Immature natural killer cell (primary cell): ENCODE data around the gene SGPP2. TPM values are rescaled to one million over a fixed set of nuclear protein-coding genes. Genes with fewer than 3 reads are reported as not detected.
"Not testable (repeated sequence)": the region's sequence is repeated elsewhere in the genome, so short reads cannot be mapped to it uniquely, and the experiment has no call there.

Experiments used
- DNase-seq, 3 donors: peaks; one replicate each; pipeline ENCODE4 v3.0.0; 2022; ENCODE audit warnings: mixed read lengths in 1 of 3
- H3K27ac Mint-ChIP-seq, 6 donors: one replicate each; pipeline ENCODE4 v1.8.0; 2020; ENCODE audit warnings: mixed read lengths in 6 of 6, mild to moderate bottlenecking in 5 of 6, inconsistent platforms in 4 of 6, moderate library complexity in 3 of 6
- H3K27me3 Mint-ChIP-seq, 3 donors: one replicate each; pipeline ENCODE4 v1.8.0; 2020 to 2021; ENCODE audit warnings: low read depth in 3 of 3, mild to moderate bottlenecking in 3 of 3, mixed read lengths in 3 of 3, moderate library complexity in 3 of 3, inconsistent platforms in 1 of 3
- H3K36me3 Mint-ChIP-seq, 3 donors: one replicate each; pipeline ENCODE4 v1.8.0; 2020; ENCODE audit warnings: mixed read lengths in 3 of 3, inconsistent platforms in 2 of 3, mild to moderate bottlenecking in 2 of 3
- H3K4me1 Mint-ChIP-seq, 2 donors: one replicate each; pipeline ENCODE4 v1.8.0; 2020; ENCODE audit warnings: inconsistent platforms in 2 of 2, mild to moderate bottlenecking in 2 of 2, mixed read lengths in 2 of 2, moderate library complexity in 1 of 2
- H3K4me3 Mint-ChIP-seq, 5 donors: one replicate each; pipeline ENCODE4 v1.8.0; 2020; ENCODE audit warnings: mild to moderate bottlenecking in 5 of 5, mixed read lengths in 5 of 5, inconsistent platforms in 3 of 5, moderate library complexity in 3 of 5
- H3K9me3 Mint-ChIP-seq, 6 donors: one replicate each; pipeline ENCODE4 v1.8.0; 2020; ENCODE audit warnings: mild to moderate bottlenecking in 6 of 6, mixed read lengths in 6 of 6, inconsistent platforms in 4 of 6, moderate library complexity in 3 of 6
- polyA plus RNA-seq, 3 donors: library from polyadenylated mRNA; unstranded; fragments of 300-500 nt; fragmentation: Illumina TruSeq; gene quantifications; one replicate each; pipeline ENCODE4 v1.2.3, GENCODE V29; 2021

The SGPP2 gene
- polyA plus RNA-seq, 3 donors from 2014 or later, result not detected

DNA sequence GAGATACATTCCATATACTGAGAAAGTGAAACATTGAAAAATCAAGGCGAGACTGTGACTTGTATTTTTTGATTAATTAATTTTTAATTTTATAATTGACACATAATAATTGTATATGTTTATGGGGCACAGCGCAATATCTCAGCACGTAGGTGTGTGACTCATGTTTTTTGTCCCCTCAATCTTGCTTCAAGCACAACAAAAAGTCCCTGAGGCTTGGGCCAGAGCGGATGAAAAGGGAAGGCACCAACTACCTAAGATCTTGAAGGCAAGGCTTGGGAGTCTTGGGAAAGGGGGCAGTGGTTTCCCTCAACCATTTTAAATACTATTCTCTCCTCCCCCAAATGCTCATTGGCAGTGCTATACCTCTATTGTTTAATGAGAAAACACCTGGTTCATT, 9.9 kb downstream of the SGPP2 start:
- DNase-seq, result no peak
- Mint-ChIP-seq H3K4me3 (no peak overlapping the region), H3K9me3 (peaks cover 0 to 4% (median 0%) of the 10 kb centered on the region in 6 donors), H3K4me1 (no peaks in the 10 kb centered on the region), H3K27me3 (peaks cover 0 to 5% (median 0%) of the 10 kb centered on the region in 3 donors), H3K27ac (no peak overlapping the region), H3K36me3 (no peaks in the 10 kb centered on the region)

DNA sequence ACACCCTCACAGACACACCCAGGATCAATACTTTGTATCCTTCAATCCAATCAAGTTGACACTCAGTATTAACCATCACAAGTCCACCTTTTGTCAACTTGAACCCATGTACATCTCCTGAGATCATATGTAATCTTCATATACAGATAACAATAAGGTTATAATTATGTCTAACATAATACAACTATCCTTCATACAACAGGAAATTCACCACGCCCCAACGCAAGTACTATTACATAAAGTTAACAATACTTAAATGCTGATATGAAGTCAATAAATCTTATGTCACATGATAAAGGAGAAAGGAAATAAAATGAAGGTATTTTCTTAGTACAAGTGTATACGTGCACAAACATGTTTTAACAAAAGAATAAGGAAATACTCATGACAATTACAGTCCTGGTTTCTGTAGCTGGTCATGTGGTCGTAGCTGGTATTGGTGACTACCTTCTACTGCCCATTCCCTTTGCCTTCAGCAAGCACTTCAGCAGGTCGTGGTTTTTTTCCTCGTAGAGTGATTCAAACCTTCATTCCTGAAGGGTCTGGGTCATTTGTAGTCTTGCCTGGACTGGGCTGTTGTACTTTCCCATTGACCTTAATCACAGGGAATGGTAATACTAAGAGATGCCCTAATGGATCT, 11.2 kb downstream of the SGPP2 start:
- DNase-seq, H3K36me3 Mint-ChIP-seq, H3K4me1 Mint-ChIP-seq, H3K4me3 Mint-ChIP-seq, H3K27me3 Mint-ChIP-seq, H3K27ac Mint-ChIP-seq, H3K9me3 Mint-ChIP-seq: not testable (repeated sequence)

DNA sequence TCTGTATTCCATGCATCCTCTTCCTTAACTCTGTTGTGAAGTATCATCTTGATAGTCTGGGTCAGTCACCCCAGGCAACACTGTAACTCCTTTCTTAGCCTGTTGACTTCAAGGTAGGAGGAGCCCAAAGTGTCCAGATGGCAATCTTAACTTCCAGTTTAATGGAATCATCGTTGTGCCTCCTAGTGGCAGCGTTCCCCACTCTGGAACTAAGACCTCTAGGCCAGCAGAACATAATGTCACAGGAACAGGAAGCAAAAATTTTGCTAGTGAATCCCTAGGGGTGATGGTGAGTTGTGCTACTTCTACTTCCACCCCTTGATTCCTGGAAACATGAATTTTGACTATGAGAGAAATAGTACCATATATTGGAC, 11.7 kb downstream of the SGPP2 start:
- H3K27me3 Mint-ChIP-seq, result peaks cover 0 to 3% (median 0%) of the 10 kb centered on the region in 3 donors

DNA sequence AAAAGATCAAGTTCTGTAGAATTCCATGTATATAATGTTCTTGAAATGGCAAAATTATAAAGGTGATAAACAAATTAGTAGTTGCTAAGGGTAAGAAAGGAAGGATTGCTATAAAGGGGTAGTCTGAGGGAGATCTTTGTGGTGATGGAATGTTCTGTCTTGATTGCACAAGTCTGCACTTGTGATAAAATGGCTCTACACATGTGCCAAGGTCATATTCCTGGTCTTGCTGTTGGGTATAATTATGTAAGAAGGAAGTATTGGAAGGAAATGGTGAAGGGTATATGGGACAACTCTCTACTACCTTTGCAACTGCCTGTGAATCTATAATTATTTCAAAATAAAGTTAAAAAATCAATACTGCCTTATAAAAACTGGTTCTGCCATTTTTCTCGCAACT, 15.3 kb downstream of the SGPP2 start:
- no peaks in the 10 kb centered on the region for H3K4me1 Mint-ChIP-seq
- no peak overlapping the region for H3K27ac Mint-ChIP-seq
- DNase-seq, result no peak
- H3K27me3 Mint-ChIP-seq, result peaks cover 0 to 3% (median 0%) of the 10 kb centered on the region in 3 donors
- peaks cover 0 to 3% (median 0%) of the 10 kb centered on the region in 6 donors for H3K9me3 Mint-ChIP-seq
- no peaks in the 10 kb centered on the region for H3K36me3 Mint-ChIP-seq
- no peak overlapping the region for H3K4me3 Mint-ChIP-seq

More for the DNA sequence above, 11.7 kb downstream of the SGPP2 start:
- Mint-ChIP-seq H3K36me3 (no peaks in the 10 kb centered on the region), H3K27ac (no peak overlapping the region), H3K4me1 (no peaks in the 10 kb centered on the region), H3K9me3 (peaks cover 0 to 2% (median 0%) of the 10 kb centered on the region in 6 donors), H3K4me3 (no peak overlapping the region)
- DNase-seq, result no peak

DNA sequence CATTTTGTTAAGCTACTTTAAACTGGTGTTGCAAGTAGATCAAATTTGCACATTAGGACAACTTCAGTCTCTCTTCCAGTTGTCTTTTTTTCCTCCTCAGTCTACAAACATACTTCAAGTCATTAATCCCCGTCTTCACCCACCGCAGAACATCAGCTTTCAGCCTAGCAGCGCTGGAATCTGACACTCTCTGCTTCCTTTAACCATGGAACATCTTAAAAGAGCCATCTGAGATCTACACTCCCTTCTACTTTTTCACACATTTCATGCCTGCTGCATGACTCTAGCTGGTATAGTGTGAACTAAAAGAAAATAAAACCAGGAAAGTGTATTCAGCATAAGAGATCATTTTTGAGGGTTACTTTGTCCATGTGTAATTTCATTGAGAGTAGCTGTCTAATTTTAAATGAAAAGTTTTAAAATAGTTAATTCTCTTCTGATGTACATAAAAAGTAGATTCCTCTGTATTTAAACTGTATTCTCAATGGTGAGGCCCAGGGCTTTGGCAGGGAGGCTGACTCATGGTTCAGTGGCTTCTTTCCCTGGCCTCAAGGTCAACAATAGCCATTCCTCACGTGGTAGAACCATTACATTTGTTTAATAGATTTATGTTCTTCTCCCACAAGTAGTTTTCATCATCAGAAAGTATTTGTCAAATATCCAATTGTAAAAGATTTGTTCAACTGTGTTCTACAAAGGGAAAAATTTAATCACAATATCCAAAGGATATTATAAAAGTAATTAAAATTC, 16.5 kb downstream of the SGPP2 start:
- Mint-ChIP-seq H3K27ac (no peak overlapping the region), H3K36me3 (no peaks in the 10 kb centered on the region), H3K4me3 (no peak overlapping the region), H3K27me3 (peaks cover 0 to 3% (median 0%) of the 10 kb centered on the region in 3 donors), H3K4me1 (no peaks in the 10 kb centered on the region), H3K9me3 (peaks cover 0 to 3% (median 0%) of the 10 kb centered on the region in 6 donors)
- DNase-seq, result no peak

DNA sequence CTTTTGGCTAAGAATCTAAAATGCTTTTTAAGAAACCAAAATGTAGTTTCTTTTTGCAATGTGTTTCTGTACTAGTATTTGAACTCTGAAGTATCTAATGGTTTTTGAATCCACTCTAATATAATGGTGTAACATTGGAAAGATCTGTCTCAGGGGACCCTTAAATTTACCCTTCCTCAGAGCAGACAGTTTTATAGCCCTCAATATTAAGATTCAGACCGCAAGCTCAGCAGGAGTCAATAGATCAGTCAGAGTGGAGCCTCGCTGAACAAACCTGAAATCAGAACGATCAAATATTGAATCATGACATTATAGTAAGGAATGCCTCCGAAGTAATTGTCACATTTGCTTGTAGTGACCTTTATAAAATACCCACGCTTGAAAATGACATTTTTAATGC, 18.3 kb downstream of the SGPP2 start:
- H3K4me3 Mint-ChIP-seq, result no peak overlapping the region
- H3K27ac Mint-ChIP-seq, result no peak overlapping the region
- H3K27me3 Mint-ChIP-seq, result peaks cover 0 to 2% (median 0%) of the 10 kb centered on the region in 3 donors
- DNase-seq, result no peak
- H3K36me3 Mint-ChIP-seq, result no peaks in the 10 kb centered on the region
- H3K4me1 Mint-ChIP-seq, result no peaks in the 10 kb centered on the region
- peaks cover 0 to 5% (median 1%) of the 10 kb centered on the region in 6 donors for H3K9me3 Mint-ChIP-seq

DNA sequence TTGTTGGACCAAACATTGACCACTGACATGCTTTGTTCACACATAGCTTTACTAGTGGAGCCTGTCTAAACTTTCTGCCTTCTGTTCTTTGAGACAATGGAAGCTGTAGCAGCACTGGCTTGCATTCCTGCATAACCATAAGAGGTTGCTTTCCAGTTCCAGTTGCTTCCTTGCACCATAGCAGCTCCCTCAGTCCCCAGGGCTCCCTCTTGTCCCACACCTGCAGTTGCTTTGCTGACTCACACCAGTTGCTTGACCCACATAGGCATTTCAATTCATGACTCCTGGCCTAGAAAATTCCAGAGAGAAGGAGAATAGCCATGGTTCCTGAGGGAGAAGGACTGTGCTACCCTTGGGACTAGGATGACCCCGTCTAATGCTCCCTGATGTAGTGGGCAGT, 20.9 kb downstream of the SGPP2 start:
- H3K4me3 Mint-ChIP-seq, result no peak overlapping the region

DNA sequence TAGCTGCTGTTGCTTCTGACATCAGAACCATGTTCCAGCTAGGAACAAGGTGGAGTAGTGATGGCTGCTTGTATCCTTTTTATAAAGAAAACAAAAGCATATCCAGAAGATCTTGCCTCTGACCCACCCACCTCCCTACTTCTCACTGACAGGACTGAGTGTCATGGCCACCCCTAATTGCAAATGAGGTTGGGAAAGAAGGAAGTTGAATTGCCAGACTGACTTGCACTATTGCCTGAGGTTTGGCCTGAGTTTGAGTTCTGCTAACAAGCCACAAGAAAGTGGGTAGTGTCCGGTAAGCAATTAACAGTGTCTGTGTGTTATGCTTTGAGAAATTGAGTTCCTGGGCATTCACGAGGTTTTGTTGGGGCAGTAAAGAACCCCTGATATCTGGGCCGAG, 22.8 kb downstream of the SGPP2 start:
- Mint-ChIP-seq H3K4me1 (no peaks in the 10 kb centered on the region), H3K36me3 (no peaks in the 10 kb centered on the region), H3K9me3 (peaks cover 0 to 6% (median 1%) of the 10 kb centered on the region in 6 donors), H3K4me3 (no peak overlapping the region), H3K27me3 (peaks cover 0 to 3% (median 2%) of the 10 kb centered on the region in 3 donors), H3K27ac (no peak overlapping the region)
- no peak for DNase-seq

More for the DNA sequence above, 20.9 kb downstream of the SGPP2 start:
- H3K9me3 Mint-ChIP-seq, result peaks cover 0 to 6% (median 1%) of the 10 kb centered on the region in 6 donors
- no peak for DNase-seq
- peaks cover 0 to 2% (median 0%) of the 10 kb centered on the region in 3 donors for H3K27me3 Mint-ChIP-seq
- H3K4me1 Mint-ChIP-seq, result no peaks in the 10 kb centered on the region
- no peaks in the 10 kb centered on the region for H3K36me3 Mint-ChIP-seq
- no peak overlapping the region for H3K27ac Mint-ChIP-seq

DNA sequence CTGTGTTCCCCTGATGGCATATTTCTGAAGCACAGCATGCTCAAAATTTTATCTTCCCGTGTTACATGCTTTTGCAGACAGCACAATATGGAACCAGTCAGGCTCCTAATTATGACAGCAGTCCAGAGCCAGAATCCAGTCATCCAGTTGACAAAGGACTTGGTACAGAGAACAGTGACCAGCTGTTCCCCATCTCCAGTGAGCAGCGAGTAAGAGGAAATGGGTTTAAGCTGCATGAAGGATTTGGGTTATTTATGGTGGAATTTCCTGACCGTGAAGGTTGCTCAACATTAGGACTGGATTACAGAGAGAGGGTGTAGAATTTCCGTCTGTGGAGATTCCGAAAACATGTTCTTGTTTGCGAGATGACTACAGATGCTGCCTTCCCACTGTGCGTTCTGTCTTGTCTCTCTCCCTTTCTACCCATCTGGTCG, 24.4 kb downstream of the SGPP2 start:
- Mint-ChIP-seq H3K27ac (no peak overlapping the region), H3K27me3 (peaks cover 2 to 3% (median 2%) of the 10 kb centered on the region in 3 donors), H3K4me3 (no peak overlapping the region), H3K9me3 (peaks cover 0 to 6% (median under 1%) of the 10 kb centered on the region in 6 donors), H3K36me3 (no peaks in the 10 kb centered on the region), H3K4me1 (no peaks in the 10 kb centered on the region)
- DNase-seq, result no peak

DNA sequence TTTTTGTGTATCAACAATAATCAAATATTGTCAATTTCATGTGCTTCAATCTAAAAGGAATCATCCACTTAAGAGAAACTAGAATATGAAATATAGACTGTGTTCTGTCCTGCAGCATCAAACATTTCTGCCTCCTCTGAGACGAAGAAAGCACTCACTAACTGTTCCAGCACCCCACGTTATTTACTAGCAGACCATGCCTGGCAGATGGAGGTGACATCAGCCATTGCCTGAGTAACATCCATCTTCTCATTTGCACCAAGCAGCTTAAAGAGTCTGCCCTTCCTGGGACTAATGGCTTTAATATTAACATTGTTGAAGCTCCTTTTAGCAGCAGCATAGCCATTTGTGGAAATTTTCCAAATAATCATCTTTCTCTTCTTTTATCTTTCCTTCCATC, 25.7 kb downstream of the SGPP2 start:
- Mint-ChIP-seq H3K4me1 (no peaks in the 10 kb centered on the region), H3K36me3 (no peaks in the 10 kb centered on the region), H3K9me3 (peaks cover 0 to 6% (median 0%) of the 10 kb centered on the region in 6 donors), H3K27me3 (peaks cover 2 to 6% (median 5%) of the 10 kb centered on the region in 3 donors), H3K4me3 (no peak overlapping the region), H3K27ac (no peak overlapping the region)
- DNase-seq, result no peak

DNA sequence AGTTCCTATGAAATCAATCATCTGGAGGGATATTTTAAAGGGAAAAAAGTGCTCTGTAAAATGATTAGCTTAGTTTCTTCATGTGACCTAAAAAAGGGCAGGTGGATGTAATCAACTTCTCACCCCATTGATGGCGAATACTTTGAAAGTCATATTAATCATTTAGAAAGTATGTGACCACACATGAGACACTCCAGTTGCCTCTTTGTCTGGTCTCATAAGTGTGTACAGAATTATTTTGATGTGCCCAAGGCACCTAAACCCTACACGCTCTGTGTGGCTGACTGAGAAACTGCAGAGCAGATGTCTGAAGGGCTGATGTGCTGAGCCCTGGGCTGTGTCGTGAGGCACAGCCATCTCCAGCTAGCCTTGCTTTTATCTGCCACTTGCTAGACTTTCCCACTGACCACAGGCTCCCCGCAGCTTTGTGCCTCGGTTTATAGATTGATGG, 26.9 kb downstream of the SGPP2 start:
- H3K9me3 Mint-ChIP-seq, result peaks cover 0 to 6% (median 0%) of the 10 kb centered on the region in 6 donors
- H3K27me3 Mint-ChIP-seq, result peaks cover 2 to 9% (median 5%) of the 10 kb centered on the region in 3 donors
- H3K4me1 Mint-ChIP-seq, result no peaks in the 10 kb centered on the region
- no peak overlapping the region for H3K4me3 Mint-ChIP-seq
- H3K27ac Mint-ChIP-seq, result no peak overlapping the region
- no peak for DNase-seq
- H3K36me3 Mint-ChIP-seq, result no peaks in the 10 kb centered on the region

DNA sequence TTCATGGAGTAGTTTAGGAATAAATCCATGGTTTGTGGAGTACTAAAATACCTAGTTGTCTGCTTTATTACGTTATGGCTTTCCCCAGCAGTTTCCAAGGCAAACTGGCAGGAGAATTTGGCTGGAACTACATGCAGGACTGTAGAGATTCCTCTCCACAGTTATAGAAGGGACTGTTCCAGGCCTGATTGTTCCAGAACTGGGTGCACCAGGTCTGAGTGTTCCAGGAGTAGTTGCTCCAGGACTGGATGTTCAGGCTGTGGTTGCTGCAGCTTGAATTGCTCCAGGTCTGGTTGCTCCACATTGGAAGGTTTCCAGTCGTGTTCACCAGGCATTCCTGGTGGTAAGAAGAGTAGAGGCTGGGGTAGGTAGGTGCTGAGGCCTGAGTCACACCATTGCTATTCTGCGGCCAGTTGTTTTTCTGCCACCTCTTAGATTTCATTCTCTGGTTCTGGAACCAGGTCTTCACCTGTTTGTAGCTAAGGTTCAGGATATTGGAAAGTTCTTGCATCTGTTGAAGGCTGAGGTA, 28.1 kb downstream of the SGPP2 start:
- Mint-ChIP-seq H3K27me3 (peaks cover 2 to 9% (median 5%) of the 10 kb centered on the region in 3 donors), H3K36me3 (no peaks in the 10 kb centered on the region), H3K4me3 (no peak overlapping the region), H3K27ac (no peak overlapping the region), H3K4me1 (no peaks in the 10 kb centered on the region), H3K9me3 (peaks cover 0 to 2% (median 0%) of the 10 kb centered on the region in 6 donors)
- DNase-seq, result no peak

DNA sequence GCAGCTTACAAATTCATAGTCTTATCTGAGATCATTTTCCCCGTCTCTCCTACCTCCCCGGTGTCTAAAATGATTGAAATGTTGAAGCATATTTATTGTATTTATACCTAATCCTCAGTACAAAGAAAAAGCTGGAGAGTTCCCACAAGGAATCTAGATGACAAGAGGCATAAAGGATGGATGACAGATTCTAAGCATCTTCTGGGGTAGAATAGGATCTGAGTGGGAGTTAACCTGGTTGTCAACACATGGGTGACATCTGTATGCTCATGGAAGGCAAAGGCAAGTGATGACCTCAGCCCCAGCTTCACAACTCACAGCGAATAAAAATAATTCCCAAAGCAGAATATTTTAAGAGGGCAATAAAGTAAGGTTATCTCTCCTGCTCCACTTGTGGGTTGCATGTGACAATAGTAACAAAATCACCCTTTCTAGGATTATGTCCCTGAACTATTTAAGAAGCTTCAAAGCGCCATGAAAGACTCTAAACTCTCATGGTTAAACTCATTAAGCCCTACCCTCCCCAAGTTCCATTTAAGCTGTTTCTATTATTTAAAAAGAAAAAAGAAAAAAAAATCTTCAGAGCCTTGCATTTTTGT, 32.2 kb downstream of the SGPP2 start:
- Mint-ChIP-seq H3K27ac (no peak overlapping the region), H3K27me3 (peaks cover 2 to 11% (median 2%) of the 10 kb centered on the region in 3 donors), H3K9me3 (peaks cover 0 to 5% (median 0%) of the 10 kb centered on the region in 6 donors), H3K36me3 (no peaks in the 10 kb centered on the region), H3K4me3 (no peak overlapping the region), H3K4me1 (no peaks in the 10 kb centered on the region)
- no peak for DNase-seq

DNA sequence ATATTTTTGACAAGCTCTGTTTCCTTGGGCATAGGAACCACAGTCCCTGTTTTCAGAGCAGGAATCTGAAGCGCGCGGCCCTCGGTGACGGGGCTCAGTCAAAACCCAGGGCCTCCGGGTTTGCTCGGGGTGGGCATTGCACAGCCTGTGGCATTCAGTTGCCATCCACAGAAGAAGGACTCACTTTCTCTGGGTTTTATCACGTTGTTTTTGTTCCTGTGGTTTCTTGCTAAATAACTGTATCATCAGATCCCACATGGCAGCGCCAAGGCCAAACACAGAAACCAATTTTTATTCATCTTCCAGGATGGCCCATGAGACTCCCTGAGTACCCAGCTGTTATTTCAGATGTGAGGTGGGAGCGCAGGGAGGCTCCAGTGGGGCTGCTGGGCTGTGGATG, 35.6 kb downstream of the SGPP2 start:
- no peak for DNase-seq
- no peak overlapping the region for H3K4me3 Mint-ChIP-seq
- no peaks in the 10 kb centered on the region for H3K36me3 Mint-ChIP-seq
- no peaks in the 10 kb centered on the region for H3K4me1 Mint-ChIP-seq
- H3K27me3 Mint-ChIP-seq, result peaks cover 2 to 8% (median 5%) of the 10 kb centered on the region in 3 donors
- no peak overlapping the region for H3K27ac Mint-ChIP-seq
- H3K9me3 Mint-ChIP-seq, result peaks cover 0 to 5% (median 0%) of the 10 kb centered on the region in 6 donors
